Hepatocyte (in vitro differentiated cells): Measurements from ENCODE around the gene FLAD1. TPM values are rescaled to one million over a fixed set of nuclear protein-coding genes. Genes with fewer than 3 reads are reported as not detected.
"Not testable (repeated sequence)": the region's sequence is repeated elsewhere in the genome, so short reads cannot be mapped to it uniquely, and the experiment has no call there.

Experiments used
- DNase-seq: peaks from one replicate; pipeline ENCODE4 v3.0.0-alpha.2; 2016; ENCODE audit warnings: low spot score
- H2AFZ ChIP-seq: fragments of 200-600 bp; sonication (generic); 2 replicates; pipeline ENCODE4 v1.6.0; 2016; ENCODE audit warnings: antibody characterized with exemption, mild to moderate bottlenecking
- H3K27ac ChIP-seq: fragments of 200-600 bp; sonication (generic); 2 replicates; pipeline ENCODE4 v1.5.1; 2016; ENCODE audit warnings: mild to moderate bottlenecking
- H3K27me3 ChIP-seq: fragments of 200-600 bp; sonication (generic); 2 replicates; pipeline ENCODE4 v1.6.1; 2016
- H3K36me3 ChIP-seq: fragments of 200-600 bp; sonication (generic); replicated peaks from 2 replicates; pipeline ENCODE4 v1.5.1; 2016; ENCODE audit warnings: low read depth; ENCODE audit not compliant: insufficient read depth
- H3K4me1 ChIP-seq: fragments of 200-600 bp; sonication (generic); 2 replicates; pipeline ENCODE4 v1.5.1; 2016; ENCODE audit warnings: mild to moderate bottlenecking, moderate library complexity; ENCODE audit not compliant: insufficient read depth
- H3K4me2 ChIP-seq: fragments of 200-600 bp; sonication (generic); 2 replicates; pipeline ENCODE4 v1.6.0; 2016
- H3K4me3 ChIP-seq: fragments of 200-600 bp; sonication (generic); 2 replicates; pipeline ENCODE4 v1.5.1; 2016; ENCODE audit warnings: mild to moderate bottlenecking
- H3K79me2 ChIP-seq: fragments of 200-600 bp; sonication (generic); 2 replicates; pipeline ENCODE4 v1.6.0; 2017; ENCODE audit warnings: mild to moderate bottlenecking
- H3K9me2 ChIP-seq: fragments of 200-600 bp; sonication (generic); replicated peaks from 2 replicates; pipeline ENCODE4 v1.6.0; 2017; ENCODE audit warnings: mild to moderate bottlenecking; ENCODE audit not compliant: insufficient read depth
- H3K9me3 ChIP-seq: fragments of 200-600 bp; sonication (generic); 2 replicates; pipeline ENCODE4 v1.5.1; 2016; ENCODE audit warnings: low read depth, mild to moderate bottlenecking
- H4K20me1 ChIP-seq: fragments of 200-600 bp; sonication (generic); 2 replicates; pipeline ENCODE4 v1.6.0; 2016; ENCODE audit warnings: mild to moderate bottlenecking; ENCODE audit not compliant: insufficient read depth, poor library complexity, severe bottlenecking
- EZH2 ChIP-seq: fragments of 200-600 bp; sonication (generic); IDR thresholded peaks from 2 replicates; pipeline ENCODE4 v1.6.1; 2016; ENCODE audit warnings: antibody characterized with exemption, mild to moderate bottlenecking, borderline replicate concordance
- EZH2phosphoT487 ChIP-seq: fragments of 200-600 bp; sonication (generic); IDR thresholded peaks from one replicate; pipeline ENCODE4 v1.6.1; 2018; ENCODE audit warnings: antibody characterized with exemption, mild to moderate bottlenecking, low read depth, moderate library complexity; ENCODE audit not compliant: unreplicated experiment, severe bottlenecking
- WGBS: methylation state at CpG from one replicate; pipeline ENCODE4 v1.1.6; 2016; ENCODE audit warnings: low lambda C conversion rate; ENCODE audit errors: missing lambda C conversion rate; 5-methylcytosine and 5-hydroxymethylcytosine counted together
- polyA plus RNA-seq: library from polyadenylated mRNA; unstranded; fragments of >200 nt; fragmentation: Nextera tagmentation; extraction: Ambion mirVana; gene quantifications from 2 replicates; pipeline ENCODE4 v1.2.1, GENCODE V29; 2016
- total RNA-seq: library from RNA; depleted of rRNA; stranded (reverse); fragments of >200 nt; gene quantifications from 2 replicates; pipeline ENCODE4 v1.2.3, GENCODE V29; 2014
- TF ChIP-seq, protein P1 (sequence below): fragments of 200-600 bp; sonication (generic); IDR thresholded peaks from 2 replicates; pipeline ENCODE4 v1.5.1; 2016; ENCODE audit warnings: antibody characterized with exemption, mild to moderate bottlenecking; ENCODE audit not compliant: poor library complexity

The FLAD1 gene
- total and polyA plus RNA-seq, 2 experiments from 2014 or later = 25.6 to 45.1 TPM

- H3K79me2 ChIP-seq = peaks cover 45% of the 10 kb centered on the region
- peak overlapping the region; percentile 92 for H3K27ac ChIP-seq
- peak; percentile 98 for DNase-seq
- H2AFZ ChIP-seq = peak overlapping the region; percentile 7
- H3K4me2 ChIP-seq = peak overlapping the region; percentile 87
- peak overlapping the region; percentile 44 for H3K4me3 ChIP-seq
- peaks cover 29% of the 10 kb centered on the region for H3K4me1 ChIP-seq
- no peaks in the 10 kb centered on the region for H3K36me3 ChIP-seq
- WGBS = 2% methylated on average over 30 of the region's 30 CpGs
- H3K9me3 ChIP-seq = no peaks in the 10 kb centered on the region
- H3K9me2 ChIP-seq = no peaks in the 10 kb centered on the region
- no peaks in the 10 kb centered on the region for H3K27me3 ChIP-seq
- TF ChIP-seq EZH2 (no peak), EZH2phosphoT487 (no peak)
- TF ChIP-seq, protein P1, sequence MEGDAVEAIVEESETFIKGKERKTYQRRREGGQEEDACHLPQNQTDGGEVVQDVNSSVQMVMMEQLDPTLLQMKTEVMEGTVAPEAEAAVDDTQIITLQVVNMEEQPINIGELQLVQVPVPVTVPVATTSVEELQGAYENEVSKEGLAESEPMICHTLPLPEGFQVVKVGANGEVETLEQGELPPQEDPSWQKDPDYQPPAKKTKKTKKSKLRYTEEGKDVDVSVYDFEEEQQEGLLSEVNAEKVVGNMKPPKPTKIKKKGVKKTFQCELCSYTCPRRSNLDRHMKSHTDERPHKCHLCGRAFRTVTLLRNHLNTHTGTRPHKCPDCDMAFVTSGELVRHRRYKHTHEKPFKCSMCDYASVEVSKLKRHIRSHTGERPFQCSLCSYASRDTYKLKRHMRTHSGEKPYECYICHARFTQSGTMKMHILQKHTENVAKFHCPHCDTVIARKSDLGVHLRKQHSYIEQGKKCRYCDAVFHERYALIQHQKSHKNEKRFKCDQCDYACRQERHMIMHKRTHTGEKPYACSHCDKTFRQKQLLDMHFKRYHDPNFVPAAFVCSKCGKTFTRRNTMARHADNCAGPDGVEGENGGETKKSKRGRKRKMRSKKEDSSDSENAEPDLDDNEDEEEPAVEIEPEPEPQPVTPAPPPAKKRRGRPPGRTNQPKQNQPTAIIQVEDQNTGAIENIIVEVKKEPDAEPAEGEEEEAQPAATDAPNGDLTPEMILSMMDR = no peak
- H4K20me1 ChIP-seq = no peaks in the 10 kb centered on the region
These were observed 8.2 kb upstream of the FLAD1 start for GRCh38 chr1:154974808-154975408.

DNA sequence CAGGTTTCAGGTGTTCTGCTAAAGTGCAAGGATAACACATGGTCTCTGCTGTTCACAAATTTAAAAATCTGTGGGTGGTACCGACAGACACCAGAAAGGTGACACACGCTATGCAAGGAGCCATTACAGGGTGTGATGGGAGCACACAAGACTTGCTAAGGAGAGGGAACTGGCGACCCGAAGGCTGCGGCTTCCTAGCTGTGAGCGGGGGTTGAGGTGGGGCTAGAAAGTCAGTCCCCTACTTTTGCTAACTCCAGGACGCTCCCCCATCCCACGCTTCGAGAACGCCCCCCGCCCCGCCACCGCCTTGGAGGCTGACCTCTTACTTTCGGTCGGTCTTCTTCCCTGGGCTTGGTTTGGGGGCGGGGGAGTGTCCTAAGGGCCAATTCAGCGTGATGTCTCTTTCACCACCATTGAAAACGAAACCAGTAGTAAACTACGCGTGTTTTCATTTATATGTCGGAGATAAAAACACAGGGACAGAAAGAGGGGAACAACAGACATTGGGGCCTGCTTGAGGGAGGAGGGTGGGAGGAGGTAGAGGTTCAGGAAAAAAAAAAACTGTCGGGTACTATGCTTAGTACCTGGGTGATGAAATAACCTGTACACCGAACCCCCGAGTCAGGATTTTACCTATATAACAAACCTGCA lies 7.6 kb upstream of the FLAD1 start:
- H3K4me3 ChIP-seq = peak overlapping the region; percentile 44
- WGBS = 2% methylated on average over 23 of the region's 24 CpGs
- no peaks in the 10 kb centered on the region for H3K36me3 ChIP-seq
- no peaks in the 10 kb centered on the region for H4K20me1 ChIP-seq
- H3K27me3 ChIP-seq = no peaks in the 10 kb centered on the region
- H2AFZ ChIP-seq = peak overlapping the region; percentile 7
- no peaks in the 10 kb centered on the region for H3K9me3 ChIP-seq
- peaks cover 40% of the 10 kb centered on the region for H3K79me2 ChIP-seq
- H3K4me1 ChIP-seq = peaks cover 29% of the 10 kb centered on the region
- peak overlapping the region; percentile 87 for H3K4me2 ChIP-seq
- H3K9me2 ChIP-seq = no peaks in the 10 kb centered on the region
- peak overlapping the region; percentile 92 for H3K27ac ChIP-seq
- TF ChIP-seq, protein P1 = no peak
- TF ChIP-seq EZH2 (no peak), EZH2phosphoT487 (no peak)
- peak; percentile 65 for DNase-seq

DNA sequence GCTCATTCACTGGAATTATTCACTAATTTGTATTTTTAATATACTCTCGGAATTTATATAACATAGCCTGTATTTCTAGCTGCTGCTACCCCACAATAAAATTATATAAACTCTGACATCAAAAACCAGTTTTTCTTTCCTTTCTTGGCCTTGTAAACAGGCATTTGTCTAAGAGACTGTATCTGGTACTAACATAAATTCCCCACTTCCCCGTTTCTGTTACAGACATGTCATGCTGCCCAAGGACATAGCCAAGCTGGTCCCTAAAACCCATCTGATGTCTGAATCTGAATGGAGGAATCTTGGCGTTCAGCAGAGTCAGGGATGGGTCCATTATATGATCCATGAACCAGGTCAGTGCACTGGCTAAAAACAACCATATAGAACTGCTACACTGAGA lies 5.4 kb upstream of the FLAD1 start:
- H2AFZ ChIP-seq, H3K4me3 ChIP-seq, H3K9me2 ChIP-seq, H3K36me3 ChIP-seq, H3K9me3 ChIP-seq, H3K4me2 ChIP-seq, DNase-seq, H4K20me1 ChIP-seq, H3K27me3 ChIP-seq: not testable (repeated sequence)
- H3K4me1 ChIP-seq = peaks cover 13% of the 10 kb centered on the region
- 80% methylated on average over 3 of the region's 3 CpGs for WGBS
- peak overlapping the region; percentile 92 for H3K27ac ChIP-seq
- peaks cover 38% of the 10 kb centered on the region for H3K79me2 ChIP-seq

DNA sequence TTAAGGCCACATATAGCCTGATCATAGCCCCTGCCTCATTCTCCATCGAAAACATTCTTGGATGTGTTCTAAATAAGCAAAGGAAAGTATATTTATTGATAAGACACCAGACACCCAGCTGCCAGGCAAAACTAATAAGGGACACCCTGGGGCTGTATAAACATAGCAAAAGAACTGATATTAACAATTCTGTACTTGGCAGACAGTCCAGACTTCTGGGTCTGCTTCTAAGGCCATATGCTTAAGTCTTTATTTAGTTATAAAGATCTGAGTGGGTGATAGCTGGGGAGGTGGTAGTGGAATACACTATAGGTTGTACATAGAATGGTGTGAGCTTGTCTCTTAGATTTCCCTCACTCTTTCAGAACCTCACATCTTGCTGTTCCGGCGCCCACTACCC lies 4.8 kb upstream of the FLAD1 start:
- 97% methylated on average over 3 of the region's 3 CpGs for WGBS
- Histone ChIP-seq H3K9me3 (no peaks in the 10 kb centered on the region), H3K9me2 (no peaks in the 10 kb centered on the region), H3K4me3 (no peak overlapping the region), H3K4me1 (peaks cover 8% of the 10 kb centered on the region), H3K36me3 (no peaks in the 10 kb centered on the region), H3K79me2 (peaks cover 38% of the 10 kb centered on the region), H3K27ac (no peak overlapping the region), H4K20me1 (no peaks in the 10 kb centered on the region), H3K27me3 (no peaks in the 10 kb centered on the region), H3K4me2 (no peak overlapping the region), H2AFZ (no peak overlapping the region)
- DNase-seq = no peak
- TF ChIP-seq EZH2 (no peak), EZH2phosphoT487 (no peak)
- TF ChIP-seq, protein P1 = no peak
